Measurements from ENCODE around the gene PRAC2.

PRAC2 gene

DNA sequence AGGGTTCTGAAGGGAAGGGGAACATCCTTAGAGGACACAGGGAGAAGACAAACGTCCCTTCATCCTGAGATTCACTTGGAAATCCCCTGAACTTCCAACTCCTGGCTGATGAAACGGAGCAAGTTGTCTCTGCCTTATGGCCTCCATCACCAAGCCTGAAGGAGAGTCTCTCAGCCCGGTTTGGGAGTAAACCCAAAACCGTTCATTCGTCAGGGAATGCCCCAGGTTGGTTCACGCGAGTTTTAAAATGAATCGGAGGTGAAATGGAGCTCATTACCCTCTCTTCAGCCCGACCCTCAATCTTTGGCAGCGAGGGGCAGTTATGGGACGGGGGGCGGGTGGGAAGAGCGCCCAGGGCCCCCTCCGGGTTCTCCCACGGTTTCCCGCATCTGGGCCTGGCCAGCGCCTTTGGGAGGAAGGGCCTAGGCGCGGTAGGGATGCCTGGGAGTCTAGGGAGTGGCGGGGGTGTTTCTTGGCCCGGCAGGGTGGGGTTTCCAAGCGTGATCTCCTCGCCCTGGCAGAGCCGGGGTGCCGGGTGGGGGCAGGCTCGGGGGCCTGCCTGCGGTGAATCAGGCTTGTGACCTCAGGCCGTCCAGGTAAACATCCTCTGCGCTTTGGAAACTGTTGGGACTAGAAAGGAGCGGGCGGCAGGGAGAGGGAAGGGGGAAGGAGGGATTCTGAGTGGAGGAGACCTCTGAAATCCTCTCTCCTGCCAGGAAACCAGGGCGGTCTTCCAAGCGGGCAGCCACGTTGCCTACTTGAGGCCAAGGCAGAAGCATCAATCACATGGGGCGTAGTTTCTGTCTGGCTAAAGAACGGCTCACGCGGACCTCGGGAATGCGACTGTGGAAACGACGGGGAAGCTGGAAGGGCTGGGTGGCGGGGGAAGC lies 29.7 kb downstream of the PRAC2 start:
- ChIA-PET POLR2A (no interaction called here), CTCF (interaction anchor here (0.8 kb wide), 1 partner anchor 36 kb away, joined by 3 read pairs; no protein-coding TSS in a partner anchor)

DNA sequence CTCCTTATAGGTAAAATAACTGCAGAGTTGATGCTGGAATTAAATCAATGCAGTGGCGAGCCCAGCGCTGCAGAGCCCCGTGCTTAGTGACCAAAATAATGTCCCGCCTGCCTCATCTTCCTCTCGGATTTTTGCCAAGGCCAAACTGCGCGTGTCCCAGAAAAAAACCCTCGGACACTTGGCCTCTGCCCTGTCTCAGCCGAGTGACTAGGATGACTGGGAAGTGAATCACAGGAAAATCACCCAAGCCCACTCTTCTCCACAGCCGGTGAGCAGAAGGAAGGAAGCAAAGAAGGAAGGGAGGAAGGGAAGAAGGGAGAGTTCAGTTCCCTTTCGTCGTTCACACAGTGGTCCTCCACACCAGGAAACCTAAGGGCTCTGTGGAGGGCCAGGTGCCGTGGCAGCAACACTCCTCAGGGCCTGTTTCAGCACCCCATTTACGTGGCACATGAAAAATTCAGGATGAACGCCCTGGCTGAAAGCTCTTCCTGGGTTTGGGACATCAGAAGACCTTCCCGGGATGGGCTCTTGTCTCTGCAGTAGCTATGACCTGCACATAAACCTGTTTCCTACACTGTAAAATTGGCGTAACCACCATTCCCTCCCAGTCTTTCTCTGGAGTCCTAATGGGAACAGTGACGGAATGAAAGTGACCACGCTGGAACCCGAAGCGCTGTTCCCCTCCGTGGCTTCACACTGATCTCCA lies 31.0 kb downstream of the PRAC2 start:
- TF ChIP-seq, protein P1, sequence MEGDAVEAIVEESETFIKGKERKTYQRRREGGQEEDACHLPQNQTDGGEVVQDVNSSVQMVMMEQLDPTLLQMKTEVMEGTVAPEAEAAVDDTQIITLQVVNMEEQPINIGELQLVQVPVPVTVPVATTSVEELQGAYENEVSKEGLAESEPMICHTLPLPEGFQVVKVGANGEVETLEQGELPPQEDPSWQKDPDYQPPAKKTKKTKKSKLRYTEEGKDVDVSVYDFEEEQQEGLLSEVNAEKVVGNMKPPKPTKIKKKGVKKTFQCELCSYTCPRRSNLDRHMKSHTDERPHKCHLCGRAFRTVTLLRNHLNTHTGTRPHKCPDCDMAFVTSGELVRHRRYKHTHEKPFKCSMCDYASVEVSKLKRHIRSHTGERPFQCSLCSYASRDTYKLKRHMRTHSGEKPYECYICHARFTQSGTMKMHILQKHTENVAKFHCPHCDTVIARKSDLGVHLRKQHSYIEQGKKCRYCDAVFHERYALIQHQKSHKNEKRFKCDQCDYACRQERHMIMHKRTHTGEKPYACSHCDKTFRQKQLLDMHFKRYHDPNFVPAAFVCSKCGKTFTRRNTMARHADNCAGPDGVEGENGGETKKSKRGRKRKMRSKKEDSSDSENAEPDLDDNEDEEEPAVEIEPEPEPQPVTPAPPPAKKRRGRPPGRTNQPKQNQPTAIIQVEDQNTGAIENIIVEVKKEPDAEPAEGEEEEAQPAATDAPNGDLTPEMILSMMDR (IDR thresholded peaks at IDR 0.05; ENCODE audit: insufficient read depth, low read length, missing control alignments) = no peak
- POLR2A ChIA-PET = no interaction called here
- DNase-seq (ENCODE audit: low read depth, low spot score) = no peak
- no peak overlapping the region for H3K4me3 ChIP-seq (ENCODE audit: low read depth, low read length)
- CTCF ChIA-PET = interaction anchor here (2.0 kb wide), 1 partner anchor 30 kb away, joined by 5 read pairs; no protein-coding TSS in a partner anchor

More for the DNA sequence above, 29.7 kb downstream of the PRAC2 start:
- no peak for DNase-seq (ENCODE audit: low read depth, low spot score)
- TF ChIP-seq, protein P1 (IDR thresholded peaks at IDR 0.05; ENCODE audit: insufficient read depth, low read length, missing control alignments) = no peak
- no peak overlapping the region for H3K4me3 ChIP-seq (ENCODE audit: low read depth, low read length)

DNA sequence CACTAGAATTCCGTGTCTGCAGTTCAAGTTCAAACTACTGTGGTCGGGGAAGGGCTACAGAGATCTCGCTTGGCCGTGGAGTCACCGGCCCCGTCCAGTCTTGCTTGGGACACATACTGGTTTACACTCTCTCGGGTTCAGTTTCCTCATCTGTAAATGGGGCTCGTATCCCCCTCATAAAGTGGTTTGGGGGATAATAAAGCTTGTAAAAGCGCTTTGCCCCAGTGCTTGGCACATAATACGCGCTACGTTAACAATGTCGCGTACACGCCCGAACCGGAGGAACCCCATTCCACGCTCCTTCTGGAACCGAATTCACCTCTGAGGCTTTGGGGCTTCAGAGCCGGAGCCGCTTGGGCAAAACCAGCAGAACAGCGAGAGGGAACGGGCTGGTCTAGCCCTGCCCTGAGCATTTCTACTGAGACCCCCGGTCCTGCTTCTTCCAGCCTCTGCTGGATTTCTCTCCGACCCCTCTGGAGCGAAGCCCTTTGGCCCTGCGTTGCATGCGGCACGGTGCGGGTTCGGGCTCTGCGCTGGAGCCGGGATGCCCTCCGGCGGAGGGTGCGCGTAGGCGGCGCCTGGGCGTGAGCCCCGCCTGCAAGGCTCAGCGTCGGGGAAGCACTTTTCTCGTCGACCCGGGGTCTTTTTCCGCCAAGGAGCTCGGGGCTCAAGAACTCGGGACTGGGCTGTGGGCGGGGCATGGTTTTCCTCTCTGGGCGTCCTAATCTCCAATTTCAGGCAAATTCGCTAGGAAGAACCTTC lies 31.7 kb downstream of the PRAC2 start:
- no peak overlapping the region for H3K4me3 ChIP-seq (ENCODE audit: low read depth, low read length)
- ChIA-PET CTCF (interaction anchor here (0.8 to 2.0 kb wide), 2 partner anchors 16 to 30 kb away, joined by 3 to 5 read pairs; no protein-coding TSS in a partner anchor), POLR2A (no interaction called here)
- TF ChIP-seq, protein P1 (IDR thresholded peaks at IDR 0.05; ENCODE audit: insufficient read depth, low read length, missing control alignments) = no peak
- DNase-seq (ENCODE audit: low read depth, low spot score) = no peak

DNA sequence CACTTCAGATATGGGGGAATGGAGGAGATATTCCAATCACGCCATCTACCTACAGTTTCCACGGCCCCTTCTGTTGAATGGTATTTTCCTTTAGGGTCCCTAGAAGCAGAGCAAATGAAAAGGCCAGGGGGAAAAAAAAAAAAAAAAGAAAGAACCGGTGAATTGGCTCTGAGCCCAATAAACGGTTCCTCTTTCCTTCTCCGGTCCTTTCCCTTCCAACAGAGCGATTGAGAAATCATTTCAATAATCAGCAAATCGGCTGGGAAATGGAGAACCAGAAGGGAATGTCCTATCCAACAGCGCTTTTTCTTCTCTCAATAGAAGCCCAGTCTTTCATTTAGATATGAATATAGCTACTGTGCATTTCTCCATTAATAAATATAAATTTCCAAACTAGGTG lies 32.4 kb downstream of the PRAC2 start:
- no peak overlapping the region for H3K4me3 ChIP-seq (ENCODE audit: low read depth, low read length)
- POLR2A ChIA-PET = no interaction called here
- CTCF ChIA-PET = interaction anchor here (0.7 to 2.0 kb wide), 7 partner anchors 9 to 76 kb away, joined by 3 to 5 read pairs (median 3); no protein-coding TSS in a partner anchor

GRCh38 chr17:48756830-48757251 lies 33.9 kb downstream of the PRAC2 start:
- no peak overlapping the region for H3K4me3 ChIP-seq (ENCODE audit: low read depth, low read length)
- TF ChIP-seq, protein P1 (IDR thresholded peaks at IDR 0.05; ENCODE audit: insufficient read depth, low read length, missing control alignments) = no peak
- CTCF ChIA-PET = no interaction called here
- DNase-seq (ENCODE audit: low read depth, low spot score) = no peak
- POLR2A ChIA-PET = no interaction called here

More for the DNA sequence above, 32.4 kb downstream of the PRAC2 start:
- TF ChIP-seq, protein P1 (IDR thresholded peaks at IDR 0.05; ENCODE audit: insufficient read depth, low read length, missing control alignments) = no peak
- DNase-seq (ENCODE audit: low read depth, low spot score) = no peak
